ENCODE results near the gene RGS14.

The RGS14 gene

DNA sequence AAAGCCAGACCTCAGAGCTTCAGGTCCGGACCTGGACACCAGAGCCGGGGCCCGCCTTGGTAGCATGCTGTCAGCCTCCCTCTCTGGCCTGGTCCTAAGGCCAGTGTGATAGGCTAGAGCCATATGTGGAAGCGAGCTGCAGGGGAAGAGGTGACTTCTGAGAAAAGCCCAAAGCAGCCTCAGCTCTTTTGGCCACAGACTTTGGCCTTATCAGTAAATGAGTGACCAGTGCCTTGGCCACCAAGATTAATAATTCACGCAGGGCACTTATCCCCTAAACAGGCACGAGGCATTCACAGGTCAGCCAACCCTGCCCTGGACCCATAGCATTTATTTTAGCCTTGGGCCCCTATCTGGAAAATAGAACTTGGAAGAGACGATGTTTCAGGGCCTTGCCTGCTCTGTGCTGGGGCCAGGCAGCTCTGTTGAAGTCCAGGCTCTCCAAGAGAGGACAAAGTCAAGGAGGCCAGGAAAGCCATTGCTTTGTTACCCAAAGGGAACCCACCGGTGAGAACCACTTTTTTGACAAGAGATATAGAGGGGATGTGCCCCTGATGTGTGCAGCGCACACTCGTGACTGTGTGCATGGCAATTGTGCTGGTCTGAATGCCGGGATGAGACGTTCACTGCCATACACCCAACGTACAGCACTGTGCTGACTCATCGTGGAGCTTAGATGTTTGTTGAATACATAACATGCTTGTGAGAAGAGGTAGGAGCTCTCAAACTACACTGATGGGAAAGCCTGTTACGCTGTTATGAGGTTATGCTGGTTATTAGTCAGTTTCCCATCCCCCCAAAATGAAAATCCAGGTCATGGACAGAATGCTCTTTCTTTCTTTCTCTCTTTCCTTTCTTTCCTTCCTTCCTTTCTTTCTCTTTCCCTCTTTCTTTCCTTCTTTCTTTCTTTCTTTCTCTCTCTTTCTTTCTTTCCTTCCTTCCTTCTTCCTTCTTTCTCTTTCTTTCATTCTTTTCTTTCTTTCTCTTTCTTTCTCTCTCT is 21.5 kb downstream of the RGS14 start:
- no peak for TF ChIP-seq ZFX (IDR thresholded peaks at IDR 0.05)
- TF ChIP-seq, protein P1, sequence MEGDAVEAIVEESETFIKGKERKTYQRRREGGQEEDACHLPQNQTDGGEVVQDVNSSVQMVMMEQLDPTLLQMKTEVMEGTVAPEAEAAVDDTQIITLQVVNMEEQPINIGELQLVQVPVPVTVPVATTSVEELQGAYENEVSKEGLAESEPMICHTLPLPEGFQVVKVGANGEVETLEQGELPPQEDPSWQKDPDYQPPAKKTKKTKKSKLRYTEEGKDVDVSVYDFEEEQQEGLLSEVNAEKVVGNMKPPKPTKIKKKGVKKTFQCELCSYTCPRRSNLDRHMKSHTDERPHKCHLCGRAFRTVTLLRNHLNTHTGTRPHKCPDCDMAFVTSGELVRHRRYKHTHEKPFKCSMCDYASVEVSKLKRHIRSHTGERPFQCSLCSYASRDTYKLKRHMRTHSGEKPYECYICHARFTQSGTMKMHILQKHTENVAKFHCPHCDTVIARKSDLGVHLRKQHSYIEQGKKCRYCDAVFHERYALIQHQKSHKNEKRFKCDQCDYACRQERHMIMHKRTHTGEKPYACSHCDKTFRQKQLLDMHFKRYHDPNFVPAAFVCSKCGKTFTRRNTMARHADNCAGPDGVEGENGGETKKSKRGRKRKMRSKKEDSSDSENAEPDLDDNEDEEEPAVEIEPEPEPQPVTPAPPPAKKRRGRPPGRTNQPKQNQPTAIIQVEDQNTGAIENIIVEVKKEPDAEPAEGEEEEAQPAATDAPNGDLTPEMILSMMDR (conservative IDR thresholded peaks at IDR 0.05), result no peak

DNA sequence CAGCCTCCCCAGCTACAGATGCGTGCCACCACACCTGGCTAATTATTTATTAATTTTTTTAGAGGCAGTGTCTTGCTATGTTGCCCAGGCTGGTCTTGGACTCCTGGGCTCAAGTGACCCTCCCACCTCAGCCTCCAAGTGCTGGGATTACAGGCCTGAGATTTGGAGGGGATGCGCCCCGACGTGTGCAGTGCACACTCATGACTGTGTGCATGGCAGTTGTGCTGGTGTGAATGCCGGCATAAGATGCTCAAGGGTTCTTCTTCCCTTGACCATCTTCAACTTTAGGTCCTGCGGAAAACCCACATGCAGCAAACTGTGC is 23.0 kb downstream of the RGS14 start:
- TF ChIP-seq ZFX (IDR thresholded peaks at IDR 0.05), result no peak
- TF ChIP-seq, protein P1 (conservative IDR thresholded peaks at IDR 0.05), result no peak
- H3K27ac ChIP-seq, result no peak overlapping the region

More for the DNA sequence above, 21.5 kb downstream of the RGS14 start:
- H3K27ac ChIP-seq, result no peak overlapping the region

- TF ChIP-seq, protein P1 (conservative IDR thresholded peaks at IDR 0.05), result no peak; the same call in 1 of the 2 replicates
- no peak for TF ChIP-seq ZFX (IDR thresholded peaks at IDR 0.05)
- H3K27ac ChIP-seq, result no peak overlapping the region
Measured at GRCh38 chr5:177382423-177383029, 24.8 kb downstream of the RGS14 start.

- no peak overlapping the region for H3K27ac ChIP-seq
- TF ChIP-seq, protein P1 (conservative IDR thresholded peaks at IDR 0.05), result no peak
- TF ChIP-seq ZFX (IDR thresholded peaks at IDR 0.05), result no peak
Measured at GRCh38 chr5:177383181-177383580, 25.5 kb downstream of the RGS14 start.

DNA sequence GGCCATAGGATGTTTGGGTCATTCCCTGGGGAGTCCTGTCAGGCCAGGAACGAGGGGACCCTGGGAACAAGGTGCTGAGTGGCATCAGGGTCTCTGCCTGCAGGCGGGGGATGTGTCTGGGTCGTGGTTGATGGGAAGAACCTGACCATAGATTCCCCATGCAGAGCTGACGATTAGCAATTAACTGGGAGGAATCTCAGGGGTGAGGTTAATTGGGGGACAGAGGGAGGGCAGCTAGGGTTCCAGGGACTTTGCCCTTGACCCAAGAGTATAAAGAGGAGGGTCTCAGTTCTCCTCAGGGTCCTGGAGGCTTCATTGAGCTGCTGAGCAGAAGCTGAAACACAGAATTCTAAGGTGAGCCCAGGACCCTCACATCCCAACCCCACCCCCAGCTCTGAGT is 26.4 kb downstream of the RGS14 start, which contains the start of gene SLC34A1:
TSS of gene SLC34A1 (plus strand) at position 301 of the 400 bp plus-strand sequence. CDS start 1,308 bp downstream, outside the sequence.
- H3K27ac ChIP-seq, result no peak within 1 kb of the TSS
- TF ChIP-seq, protein P1 (conservative IDR thresholded peaks at IDR 0.05), result no peak
- no peak for TF ChIP-seq ZFX (IDR thresholded peaks at IDR 0.05)

GRCh38 chr5:177385720-177386119 is 28.0 kb downstream of the RGS14 start:
- no peak for TF ChIP-seq ZFX (IDR thresholded peaks at IDR 0.05)
- TF ChIP-seq, protein P1 (conservative IDR thresholded peaks at IDR 0.05), result no peak
- H3K27ac ChIP-seq, result no peak overlapping the region

- H3K27ac ChIP-seq, result no peak overlapping the region
- no peak for TF ChIP-seq ZFX (IDR thresholded peaks at IDR 0.05)
- TF ChIP-seq, protein P1 (conservative IDR thresholded peaks at IDR 0.05), result no peak
Measured at GRCh38 chr5:177386542-177386941, 28.8 kb downstream of the RGS14 start.

All from C4-2B (cell line).